T1000 (cell line): ENCODE results near the gene ZCCHC10.
"Not testable (repeated sequence)": the region's sequence is repeated elsewhere in the genome, so short reads cannot be mapped to it uniquely, and the experiment has no call there.

Source experiments
- DNase-seq: peaks from one replicate; lab custom pipeline; 2025; ENCODE audit warnings: mixed read lengths; lab: John Stamatoyannopoulos, UW

ZCCHC10 gene

DNA sequence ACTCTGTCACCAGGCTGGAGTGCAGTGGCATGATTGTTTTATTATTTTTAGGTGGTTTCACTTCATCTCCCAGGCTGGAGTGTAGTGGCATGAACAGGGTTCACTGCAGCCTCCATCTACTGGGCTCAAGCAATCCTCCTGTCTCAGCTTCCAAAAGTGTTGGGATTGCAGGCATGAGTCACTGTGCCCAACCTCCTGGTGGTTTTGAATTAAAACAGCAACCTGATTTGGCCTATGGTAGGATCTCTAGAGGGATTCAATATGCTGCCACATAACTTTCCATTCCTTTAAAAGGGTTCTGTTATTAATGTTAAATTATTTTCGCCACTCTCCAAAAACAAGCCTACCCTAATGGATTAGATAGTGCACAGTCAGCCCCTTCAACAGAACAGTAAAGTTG lies 15.6 kb upstream of the ZCCHC10 start:
- no peak for DNase-seq

DNA sequence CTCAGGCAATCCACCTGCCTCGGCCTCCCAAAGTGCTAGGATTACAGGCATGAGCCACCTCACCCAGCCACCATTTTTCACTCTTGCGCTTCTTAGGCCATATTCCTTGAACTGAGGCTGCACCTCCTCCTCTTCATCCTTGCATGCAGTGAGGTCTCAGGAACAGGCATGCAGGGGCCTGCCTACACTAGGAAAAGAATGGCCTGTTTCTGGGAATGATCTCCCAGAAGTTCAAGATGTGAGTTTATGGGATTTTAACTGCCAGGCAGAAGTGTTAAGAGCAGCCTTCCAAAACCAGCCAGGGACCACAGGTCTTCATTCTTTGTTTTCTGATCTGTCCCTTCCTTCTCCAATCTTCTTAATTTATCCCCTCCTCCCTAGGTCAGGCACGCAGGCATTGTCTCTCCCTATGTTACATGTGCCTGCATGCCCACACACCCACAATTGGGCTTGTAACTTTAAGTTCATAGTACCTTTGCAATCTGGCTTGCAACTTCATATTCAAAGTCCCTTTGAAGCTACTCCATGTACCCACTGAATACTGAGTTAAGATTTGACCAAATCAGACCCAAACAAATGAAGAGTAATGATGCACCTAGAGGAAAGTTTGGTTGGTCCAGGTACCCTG lies 14.9 kb upstream of the ZCCHC10 start:
- DNase-seq: no peak

DNA sequence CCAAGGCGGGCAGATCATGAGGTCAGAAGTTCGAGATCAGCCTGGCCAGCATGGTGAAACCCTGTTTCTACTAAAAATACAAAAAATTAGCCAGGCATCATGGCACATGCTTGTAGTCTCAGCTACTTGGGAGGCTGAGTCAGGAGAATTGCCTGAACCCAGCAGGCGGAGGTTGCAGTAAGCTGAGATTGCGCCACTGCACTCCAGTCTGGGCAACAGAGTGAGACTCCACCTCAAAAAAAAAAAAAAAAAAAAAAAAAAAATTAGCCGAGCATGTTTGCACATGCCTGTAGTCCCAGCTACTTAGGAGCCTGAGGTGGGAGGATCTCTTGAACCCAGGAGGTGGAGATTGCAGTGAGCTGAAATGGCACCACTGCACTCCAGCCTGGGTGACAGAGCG lies 10.3 kb upstream of the ZCCHC10 start:
- DNase-seq: not testable (repeated sequence)

DNA sequence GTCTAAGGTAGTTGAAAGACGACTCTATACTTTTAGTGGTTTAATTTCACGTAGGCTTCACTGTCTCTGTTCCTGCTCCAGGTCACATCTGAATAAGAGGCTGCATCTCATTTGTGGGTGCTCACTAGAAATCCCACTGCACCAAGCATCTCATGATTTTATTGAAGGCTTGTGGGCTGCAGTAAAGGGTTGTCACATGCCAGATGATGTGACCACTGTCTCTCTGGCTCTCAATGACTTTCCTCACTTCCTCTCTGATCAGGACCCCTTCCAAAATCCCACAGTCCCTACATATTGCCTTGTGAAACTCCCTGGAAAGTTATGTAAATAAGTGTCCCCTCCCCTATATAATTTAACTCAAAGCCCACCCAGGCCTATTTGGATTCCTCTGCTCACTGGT lies 8.9 kb upstream of the ZCCHC10 start:
- no peak for DNase-seq

DNA sequence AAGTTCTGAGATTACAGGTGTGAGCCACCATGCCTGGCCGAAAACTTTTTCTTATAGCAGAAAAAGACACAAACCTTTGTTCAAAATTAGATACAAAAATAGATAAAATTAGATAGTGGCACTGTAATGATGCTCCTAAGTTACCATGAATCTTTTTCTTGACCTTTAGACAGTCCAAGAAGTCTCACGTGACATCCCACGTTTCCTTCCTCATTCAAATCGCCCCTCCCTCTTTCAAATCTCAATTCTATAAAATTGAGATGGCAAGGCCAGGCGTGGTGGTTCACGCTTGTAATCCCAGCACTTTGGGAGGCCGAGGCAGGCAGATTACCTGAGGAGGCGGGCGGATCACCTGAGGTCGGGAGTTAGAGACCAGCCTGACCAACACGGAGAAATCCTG lies 7.7 kb upstream of the ZCCHC10 start:
- no peak for DNase-seq

DNA sequence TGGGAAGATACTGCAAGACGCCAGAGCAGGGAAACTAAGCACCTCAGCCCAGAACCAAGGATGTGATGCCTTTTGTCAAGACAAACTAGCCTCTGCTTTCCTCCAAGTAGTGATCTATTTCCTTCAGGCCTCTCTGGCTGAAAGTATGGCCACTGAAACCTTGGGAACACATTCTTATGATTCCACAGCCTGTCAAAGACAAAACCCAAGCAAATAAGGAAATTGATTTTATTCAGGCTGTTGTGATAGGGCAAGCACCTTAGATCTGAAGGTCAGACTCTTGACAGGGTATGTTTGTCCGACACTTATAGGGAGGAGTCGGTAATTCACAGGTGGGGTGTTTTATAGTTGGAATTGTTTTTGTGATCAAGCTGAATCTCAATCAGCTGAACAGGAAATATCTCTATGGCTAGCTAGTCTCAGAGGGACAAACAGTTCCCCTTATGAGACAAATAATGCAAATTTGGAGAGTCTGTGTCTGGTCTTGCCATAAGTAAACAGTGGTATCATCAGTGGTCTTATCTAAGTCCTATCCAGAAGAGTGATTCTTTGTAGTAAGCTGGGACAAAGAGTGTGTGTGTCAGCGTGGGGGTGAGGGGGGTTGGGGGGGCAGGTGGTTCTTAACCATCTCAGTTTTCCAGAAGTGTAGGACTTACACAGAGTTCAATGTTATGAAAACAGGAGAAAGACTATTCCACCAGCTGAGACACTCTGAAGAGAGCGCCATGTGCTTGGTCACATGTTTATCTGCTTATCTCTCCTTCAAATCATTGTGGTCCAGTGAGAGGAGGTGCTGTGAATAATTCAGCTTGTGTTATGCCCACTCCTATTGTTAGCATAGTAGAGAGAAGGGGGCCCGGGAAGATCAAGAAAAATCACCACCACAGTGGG lies 6.7 kb upstream of the ZCCHC10 start:
- no peak for DNase-seq

DNA sequence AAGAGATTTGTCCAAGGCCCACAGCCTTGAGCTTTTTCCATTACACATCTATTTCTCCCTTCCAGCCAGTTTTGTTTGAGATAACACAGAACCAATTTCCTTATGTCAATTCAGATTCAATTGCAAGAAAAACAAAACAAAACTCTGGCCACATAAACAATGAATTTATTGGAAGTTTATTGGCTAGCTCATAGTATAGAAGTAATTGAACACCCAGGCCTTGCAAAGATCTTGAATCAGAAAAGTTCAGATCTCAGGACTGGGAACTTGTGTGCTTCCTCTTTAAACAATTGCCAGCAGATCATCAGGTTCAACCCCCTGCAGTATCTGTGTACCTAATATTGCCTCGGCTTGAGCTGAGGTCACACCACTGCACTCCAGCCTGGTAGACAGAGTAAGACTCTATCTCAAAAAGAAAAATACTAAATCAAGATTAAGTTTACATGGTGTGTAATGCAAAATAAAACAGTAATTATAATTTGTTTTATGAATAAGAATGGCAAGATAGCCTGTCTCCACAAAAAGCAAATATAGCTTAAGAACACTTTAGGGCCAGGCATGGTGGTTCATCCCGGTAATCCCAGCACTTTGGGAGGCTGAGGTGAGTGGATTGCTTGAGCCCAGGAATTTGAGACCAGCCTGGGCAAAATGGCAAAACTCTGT lies 4.1 kb upstream of the ZCCHC10 start:
- no peak for DNase-seq

DNA sequence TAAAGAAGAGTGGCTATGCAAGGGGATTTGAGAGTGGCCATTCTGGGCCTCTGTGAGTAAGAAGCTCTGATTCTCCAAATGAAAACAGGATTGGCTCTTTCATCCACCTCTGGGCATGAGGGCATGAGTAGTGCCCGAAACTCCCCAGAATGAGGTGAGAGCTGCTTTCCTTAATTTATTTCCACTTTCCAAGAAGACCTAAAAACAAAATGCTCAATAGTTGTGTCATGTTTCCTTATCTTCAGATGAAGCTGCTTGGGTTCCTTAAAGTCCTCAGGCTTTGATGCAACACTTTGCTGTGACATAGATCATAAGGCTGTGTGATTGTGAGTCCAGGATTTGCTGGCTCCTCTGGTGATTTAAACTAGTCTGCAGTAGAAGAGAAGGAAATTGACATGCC lies 3.1 kb upstream of the ZCCHC10 start:
- no peak for DNase-seq

DNA sequence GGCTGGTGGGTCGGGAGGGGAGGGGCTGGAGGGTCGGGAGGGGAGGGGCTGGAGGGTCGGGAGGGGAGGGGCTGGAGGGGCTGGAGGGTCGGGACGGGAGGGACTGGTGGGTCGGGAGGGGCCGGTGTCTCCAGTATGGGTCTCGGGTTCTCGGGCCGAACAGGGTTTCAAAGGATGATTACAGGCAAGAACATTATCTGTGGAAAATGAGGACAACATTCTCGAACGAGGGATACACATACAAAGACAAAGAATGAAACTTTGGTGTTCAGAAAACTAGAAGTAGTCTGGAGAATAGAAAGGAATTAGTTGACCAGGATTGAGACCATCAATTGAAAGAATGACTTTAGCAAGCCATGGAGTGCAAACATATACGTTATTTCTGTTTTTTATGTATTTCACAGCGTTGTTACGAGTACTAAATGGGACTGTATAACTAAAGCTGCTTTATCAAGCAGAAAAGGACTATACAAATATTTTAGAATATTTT lies 360 bp upstream of the ZCCHC10 start:
- no peak for DNase-seq

DNA sequence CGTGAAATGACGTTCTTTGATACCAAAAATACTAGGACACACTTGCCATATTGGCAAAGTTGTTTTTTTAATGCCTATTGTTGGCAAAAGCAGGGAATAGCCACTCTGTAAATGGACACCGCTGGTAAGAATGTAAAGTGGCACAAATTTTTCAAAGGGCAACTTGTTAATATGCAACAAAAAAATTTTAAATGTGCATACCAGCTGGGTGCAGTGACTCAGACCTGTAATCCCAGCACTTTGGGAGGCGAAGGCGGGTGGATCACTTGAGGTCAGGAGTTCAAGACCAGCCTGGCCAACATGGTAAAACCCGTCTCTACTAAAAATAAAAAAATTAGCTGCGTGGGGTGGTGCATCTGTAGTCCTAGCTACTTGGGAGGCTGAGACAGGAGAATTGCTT lies 6.9 kb downstream of the ZCCHC10 start:
- not testable (repeated sequence) for DNase-seq

DNA sequence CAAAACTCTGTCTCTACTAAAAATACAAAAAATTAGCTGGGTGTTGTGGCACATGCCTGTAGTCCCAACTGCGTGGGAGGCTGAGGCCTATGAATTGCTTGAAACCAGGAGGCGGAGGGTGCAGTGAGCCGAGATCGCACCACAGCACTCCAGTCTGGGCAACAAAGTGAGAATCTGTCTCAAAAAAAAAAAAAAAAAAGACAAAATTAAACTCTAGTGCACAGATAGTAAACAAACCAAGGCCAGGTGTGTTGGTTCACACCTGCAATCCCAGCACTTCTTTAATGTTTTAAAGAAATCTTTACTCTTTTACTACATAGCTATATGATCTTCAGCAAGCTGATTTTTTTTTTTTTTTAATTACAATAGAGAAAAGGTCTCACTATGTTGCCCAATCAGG lies 8.4 kb downstream of the ZCCHC10 start:
- no peak for DNase-seq

DNA sequence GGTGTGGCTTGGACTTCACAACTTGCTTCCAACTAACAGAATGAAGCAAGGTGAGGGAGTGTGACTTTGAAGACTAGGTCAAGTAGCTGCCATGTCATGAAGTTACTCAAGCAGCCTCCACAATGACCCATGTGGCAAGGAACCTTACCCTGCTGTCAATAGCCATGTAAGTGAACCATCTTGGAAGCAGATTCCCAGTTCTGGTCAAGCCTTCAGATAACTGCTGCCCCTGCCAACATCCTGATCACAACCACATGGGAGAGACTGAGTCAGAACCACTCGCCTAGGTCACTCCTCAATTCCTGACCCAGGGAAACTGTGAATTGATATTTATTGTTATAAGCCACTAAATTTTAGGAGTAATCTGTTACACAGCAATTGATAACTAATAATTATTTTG lies 10.9 kb downstream of the ZCCHC10 start:
- DNase-seq: no peak

DNA sequence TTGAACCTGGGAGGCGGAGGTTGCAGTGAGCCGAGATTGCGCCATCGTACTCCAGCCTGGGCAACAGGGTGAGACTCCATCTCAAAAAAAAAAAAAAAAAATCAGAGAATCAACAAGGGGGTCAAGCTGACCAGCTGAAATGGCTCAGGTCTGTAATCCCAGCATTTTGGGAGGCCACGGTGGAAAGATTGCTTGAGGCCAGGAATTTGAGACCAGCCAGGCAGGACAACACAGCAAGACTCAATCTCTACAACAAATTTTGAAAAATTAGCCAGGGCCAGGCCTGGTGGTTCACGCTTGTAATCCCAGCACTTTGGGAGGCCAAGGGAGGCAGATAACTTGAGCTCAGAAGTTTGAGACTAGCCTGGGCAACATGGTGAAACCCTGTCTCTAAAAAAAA lies 17.9 kb downstream of the ZCCHC10 start:
- not testable (repeated sequence) for DNase-seq

DNA sequence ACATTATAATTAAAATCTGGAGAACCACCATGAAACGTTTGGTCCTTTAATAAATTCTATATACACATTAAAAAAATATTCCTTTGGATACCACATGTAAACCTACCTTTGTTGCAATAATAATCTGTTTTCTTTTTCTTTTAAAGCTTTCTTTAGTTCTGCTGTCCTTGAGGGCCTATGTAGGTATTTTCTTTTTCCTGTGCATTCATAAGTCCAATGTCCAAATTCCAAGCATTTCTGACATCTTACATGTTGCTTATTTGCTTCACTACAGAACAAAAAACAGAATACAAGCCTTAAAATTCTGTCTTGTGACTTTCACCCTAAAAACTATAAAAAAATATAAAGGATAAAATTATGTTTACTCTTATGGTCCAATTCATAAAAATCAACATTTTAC lies 19.7 kb downstream of the ZCCHC10 start:
- DNase-seq: no peak

DNA sequence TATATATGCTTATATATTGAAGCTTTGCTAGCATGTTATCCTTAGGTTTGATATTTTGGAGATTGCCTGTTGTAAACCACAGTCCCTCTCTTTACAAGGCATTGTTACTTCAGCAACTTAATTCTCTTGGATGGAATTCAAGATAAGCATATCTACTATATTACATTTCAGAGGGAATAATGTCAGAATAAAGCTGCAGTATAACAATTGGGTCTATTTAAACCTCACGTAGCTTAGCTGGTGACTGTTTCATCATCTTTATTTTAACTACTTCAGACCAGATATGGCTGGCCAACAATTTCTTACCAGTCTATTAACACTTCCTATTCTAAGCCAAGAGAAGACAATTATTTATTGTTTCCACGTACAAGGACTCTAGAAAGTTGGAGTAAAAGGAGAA lies 27.1 kb downstream of the ZCCHC10 start:
- no peak for DNase-seq

DNA sequence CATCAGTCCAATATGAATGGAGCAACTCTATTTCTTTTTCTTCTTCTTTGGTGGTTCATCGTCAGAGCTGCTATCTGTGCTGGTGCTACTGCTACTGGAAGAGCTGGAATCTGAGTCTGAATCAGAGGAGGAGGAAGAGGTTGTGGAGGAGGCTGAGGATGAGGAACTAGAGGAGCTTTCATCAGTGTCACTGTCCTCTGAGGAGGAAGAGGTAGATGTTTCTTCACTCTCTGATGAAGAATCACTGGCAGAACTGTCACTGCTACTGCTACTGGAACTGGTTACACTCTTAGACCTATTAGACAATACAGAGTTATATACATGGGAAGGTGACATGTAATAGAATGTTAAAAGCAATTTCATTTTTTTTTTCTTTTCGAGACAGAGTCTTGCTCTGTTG lies 27.8 kb downstream of the ZCCHC10 start:
- no peak for DNase-seq

DNA sequence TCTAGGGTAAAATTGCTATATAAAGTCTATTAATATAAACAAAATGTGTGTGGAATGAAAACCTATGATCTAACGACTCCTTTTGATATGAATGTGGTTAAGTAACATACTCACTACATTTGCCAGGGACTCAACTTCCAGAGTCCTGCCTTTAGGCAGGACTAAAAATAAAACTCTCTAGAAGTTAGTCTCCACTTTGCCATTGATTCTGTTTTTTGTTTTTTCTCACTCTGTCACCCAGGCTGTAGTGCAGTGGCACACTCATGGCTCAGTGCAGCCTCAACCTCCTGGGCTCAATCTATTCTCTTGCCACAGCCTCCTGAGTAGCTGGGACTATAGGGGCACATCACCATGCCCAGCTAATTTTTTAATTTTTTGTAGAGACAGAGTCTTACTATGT lies 30.0 kb downstream of the ZCCHC10 start:
- DNase-seq: no peak

DNA sequence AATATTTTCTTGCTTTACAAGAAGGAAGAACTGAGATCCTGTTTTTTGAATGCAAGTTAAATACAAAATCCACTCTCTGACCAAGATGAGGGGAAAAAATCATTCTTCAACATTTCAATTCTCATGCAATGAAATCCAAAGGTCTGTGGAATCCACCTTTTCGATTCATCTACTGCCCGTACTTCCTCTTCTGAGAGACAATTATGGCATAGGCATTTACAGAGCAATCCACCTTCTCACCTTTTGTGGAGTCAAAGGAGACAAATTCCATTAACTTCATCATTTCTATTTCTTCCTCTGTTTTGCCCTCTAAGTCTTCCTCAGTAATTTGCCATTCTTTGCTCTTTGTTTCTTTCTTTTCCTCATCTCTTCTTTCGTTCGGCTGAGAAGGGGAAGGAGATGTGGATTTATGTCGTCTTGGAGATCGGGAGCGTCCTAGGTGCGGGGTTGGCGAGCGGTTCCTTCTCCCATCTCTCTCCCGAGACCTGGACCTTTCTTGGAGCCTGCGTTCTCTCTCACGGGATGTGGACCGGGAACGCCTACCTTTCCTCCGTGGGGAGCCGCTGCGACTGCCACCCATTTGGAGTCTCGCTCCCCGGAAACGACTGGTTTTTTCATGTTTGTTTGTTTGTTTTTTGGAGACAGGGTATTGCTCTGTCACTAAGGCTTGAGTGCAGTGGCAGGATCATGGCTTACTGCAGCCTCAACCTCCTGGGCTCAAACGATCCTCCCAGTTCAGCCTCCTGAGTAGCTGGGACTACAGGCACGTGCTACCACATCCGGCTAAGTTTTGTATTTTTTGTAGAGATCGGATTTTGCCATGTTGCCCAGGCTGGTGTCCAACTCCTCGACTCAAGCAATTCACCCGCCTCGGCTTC lies 38.6 kb downstream of the ZCCHC10 start:
- no peak for DNase-seq

DNA sequence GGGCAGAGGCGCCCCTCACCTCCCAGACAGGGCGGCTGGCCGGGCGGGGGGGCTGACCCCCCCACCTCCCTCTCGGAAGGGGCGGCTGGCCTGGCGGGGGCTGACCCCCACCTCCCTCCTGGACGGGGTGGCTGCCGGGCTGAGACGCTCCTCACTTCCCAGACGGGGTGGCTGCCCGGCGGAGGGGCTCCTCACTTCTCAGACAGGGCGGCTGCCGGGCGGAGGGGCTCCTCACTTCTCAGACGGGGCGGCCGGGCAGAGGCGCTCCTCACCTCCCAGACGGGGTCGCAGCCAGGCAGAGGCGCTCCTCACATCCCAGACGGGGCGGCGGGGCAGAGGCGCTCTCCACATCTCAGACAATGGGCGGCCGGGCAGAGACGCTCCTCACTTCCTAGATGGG lies 43.4 kb downstream of the ZCCHC10 start:
- DNase-seq: not testable (repeated sequence)

DNA sequence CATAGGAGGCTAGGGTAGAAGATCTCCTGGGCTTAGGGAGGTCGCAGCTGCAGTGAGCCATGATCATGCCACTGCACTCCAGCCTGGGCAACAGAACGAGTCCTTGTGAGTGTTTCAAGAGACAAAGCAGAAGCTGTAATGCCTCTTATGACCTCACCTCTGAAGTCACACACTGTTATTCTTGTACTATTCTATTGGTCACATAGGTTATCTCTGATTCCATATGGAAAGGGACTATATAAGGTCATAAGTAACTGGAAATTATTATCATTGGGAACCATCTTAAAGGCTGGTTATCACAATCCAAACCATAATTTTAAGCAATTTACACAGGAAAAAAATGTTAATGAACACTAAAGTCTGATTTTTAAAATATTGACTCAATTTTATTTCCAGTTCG lies 45.1 kb downstream of the ZCCHC10 start:
- DNase-seq: no peak

DNA sequence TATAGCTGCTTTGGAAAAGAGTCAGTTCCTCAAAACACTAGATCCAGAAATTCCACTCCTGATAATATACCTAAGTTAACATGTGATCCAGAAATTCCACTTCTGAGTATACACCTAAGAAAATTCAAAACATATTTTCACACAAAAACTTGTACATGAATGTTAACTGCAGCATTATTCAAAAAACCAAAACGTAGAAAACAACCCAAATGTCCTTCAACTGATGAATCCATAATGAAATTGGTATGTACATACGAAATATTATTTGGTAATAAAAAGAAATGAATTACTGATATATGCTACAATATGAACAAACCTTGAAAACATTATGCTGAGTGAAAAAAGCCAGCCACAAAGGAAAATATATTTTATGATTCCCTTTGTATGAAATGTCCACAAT lies 46.4 kb downstream of the ZCCHC10 start:
- no peak for DNase-seq

DNA sequence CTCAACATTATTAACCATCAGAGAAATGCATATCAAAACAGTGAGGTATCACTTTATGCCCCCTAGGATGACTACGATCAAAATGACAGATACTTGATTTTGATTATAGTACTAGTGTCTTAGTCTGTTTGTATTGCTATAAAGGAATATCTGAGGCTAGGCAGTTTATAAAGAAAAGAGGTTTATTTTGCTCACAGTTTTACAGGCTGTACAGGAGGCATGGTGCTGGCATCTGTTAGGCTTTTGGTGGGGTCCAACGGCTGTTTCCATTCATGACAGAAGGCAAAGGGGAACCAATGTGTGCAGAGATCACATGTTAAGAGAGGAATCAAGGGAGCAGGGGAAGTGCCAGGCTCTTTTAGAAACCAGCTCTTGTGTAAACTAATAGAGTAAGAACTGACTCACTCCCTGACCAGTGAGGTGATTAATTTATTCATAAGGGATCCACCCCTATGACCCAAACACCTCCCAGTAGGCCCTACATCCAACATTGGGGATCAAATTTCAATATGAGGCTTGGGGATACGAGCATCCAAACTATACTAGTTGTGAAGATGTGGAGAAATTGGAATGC lies 46.9 kb downstream of the ZCCHC10 start:
- no peak for DNase-seq
